ENCODE measurements around the gene PTPN6. TPM values are rescaled to one million over a fixed set of nuclear protein-coding genes. Genes with fewer than 3 reads are reported as not detected.

PTPN6 gene
- total and polyA plus RNA-seq, 2 of the 13 experiments (the other 11 are each of a cell fraction or from before 2014, with no cell fraction given): 10.5 to 10.6 TPM

- TF ChIP-seq ZNF768 (CRISPR knock-in tag; IDR thresholded peaks at IDR 0.05) (no peak), MIXL1 (CRISPR knock-in tag; IDR thresholded peaks at IDR 0.05) (no peak), MTF1 (CRISPR knock-in tag; IDR thresholded peaks at IDR 0.05) (no peak), GABPB1 (CRISPR knock-in tag; IDR thresholded peaks at IDR 0.05) (peak; percentile 72), GATAD1 (CRISPR knock-in tag; IDR thresholded peaks at IDR 0.05) (no peak; the same call in 1 of the 2 replicates), ZNF572 (CRISPR knock-in tag; IDR thresholded peaks at IDR 0.05) (no peak), CBX5 (CRISPR knock-in tag; IDR thresholded peaks at IDR 0.05; ENCODE audit: borderline replicate concordance) (no peak), RELA (CRISPR knock-in tag; IDR thresholded peaks at IDR 0.05) (no peak), ZNF253 (CRISPR knock-in tag; IDR thresholded peaks at IDR 0.05; ENCODE audit: borderline replicate concordance) (no peak), MAFF (IDR thresholded peaks at IDR 0.05; ENCODE audit: low read depth, low read length) (peak; percentile 84), MED13 (CRISPR knock-in tag; IDR thresholded peaks at IDR 0.05) (no peak), PAXIP1 (CRISPR knock-in tag; conservative IDR thresholded peaks at IDR 0.05) (no peak), ZNF749 (CRISPR knock-in tag; IDR thresholded peaks at IDR 0.05; ENCODE audit: borderline replicate concordance) (no peak), ZNF263 (CRISPR knock-in tag; IDR thresholded peaks at IDR 0.05) (peak; percentile 99), CBX1 (IDR thresholded peaks at IDR 0.05; ENCODE audit: low read depth) (peak; percentile 42), ZBTB38 (CRISPR knock-in tag; IDR thresholded peaks at IDR 0.05) (no peak), ZNF615 (CRISPR knock-in tag; IDR thresholded peaks at IDR 0.05; ENCODE audit: borderline replicate concordance) (no peak), ZSCAN12 (CRISPR knock-in tag; IDR thresholded peaks at IDR 0.05) (no peak), ZSCAN31 (CRISPR knock-in tag; IDR thresholded peaks at IDR 0.05; ENCODE audit: low read depth) (0 out of 2 replicates have a peak, but pooled peaks have one; percentile 30), TGIF2 (CRISPR knock-in tag; IDR thresholded peaks at IDR 0.05) (0 out of 2 replicates have a peak, but pooled peaks have one; percentile 28), ZNF34 (CRISPR knock-in tag; IDR thresholded peaks at IDR 0.05; ENCODE audit: borderline replicate concordance) (no peak), CHCHD3 (CRISPR knock-in tag; IDR thresholded peaks at IDR 0.05) (no peak), JDP2 (CRISPR knock-in tag; IDR thresholded peaks at IDR 0.05; ENCODE audit: borderline replicate concordance) (no peak)
- TF ChIP-seq, protein P1, sequence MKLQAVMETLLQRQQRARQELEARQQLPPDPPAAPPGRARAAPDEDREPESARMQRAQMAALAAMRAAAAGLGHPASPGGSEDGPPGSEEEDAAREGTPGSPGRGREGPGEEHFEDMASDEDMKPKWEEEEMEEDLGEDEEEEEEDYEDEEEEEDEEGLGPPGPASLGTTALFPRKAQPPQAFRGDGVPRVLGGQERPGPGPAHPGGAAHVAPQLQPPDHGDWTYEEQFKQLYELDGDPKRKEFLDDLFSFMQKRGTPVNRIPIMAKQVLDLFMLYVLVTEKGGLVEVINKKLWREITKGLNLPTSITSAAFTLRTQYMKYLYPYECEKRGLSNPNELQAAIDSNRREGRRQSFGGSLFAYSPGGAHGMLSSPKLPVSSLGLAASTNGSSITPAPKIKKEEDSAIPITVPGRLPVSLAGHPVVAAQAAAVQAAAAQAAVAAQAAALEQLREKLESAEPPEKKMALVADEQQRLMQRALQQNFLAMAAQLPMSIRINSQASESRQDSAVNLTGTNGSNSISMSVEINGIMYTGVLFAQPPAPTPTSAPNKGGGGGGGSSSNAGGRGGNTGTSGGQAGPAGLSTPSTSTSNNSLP (IDR thresholded peaks at IDR 0.05; ENCODE audit: low read depth, low read length): no peak
- TF ChIP-seq, protein P2, sequence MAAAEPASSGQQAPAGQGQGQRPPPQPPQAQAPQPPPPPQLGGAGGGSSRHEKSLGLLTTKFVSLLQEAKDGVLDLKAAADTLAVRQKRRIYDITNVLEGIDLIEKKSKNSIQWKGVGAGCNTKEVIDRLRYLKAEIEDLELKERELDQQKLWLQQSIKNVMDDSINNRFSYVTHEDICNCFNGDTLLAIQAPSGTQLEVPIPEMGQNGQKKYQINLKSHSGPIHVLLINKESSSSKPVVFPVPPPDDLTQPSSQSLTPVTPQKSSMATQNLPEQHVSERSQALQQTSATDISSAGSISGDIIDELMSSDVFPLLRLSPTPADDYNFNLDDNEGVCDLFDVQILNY (CRISPR knock-in tag; conservative IDR thresholded peaks at IDR 0.05): no peak
- TF ChIP-seq, protein P3, sequence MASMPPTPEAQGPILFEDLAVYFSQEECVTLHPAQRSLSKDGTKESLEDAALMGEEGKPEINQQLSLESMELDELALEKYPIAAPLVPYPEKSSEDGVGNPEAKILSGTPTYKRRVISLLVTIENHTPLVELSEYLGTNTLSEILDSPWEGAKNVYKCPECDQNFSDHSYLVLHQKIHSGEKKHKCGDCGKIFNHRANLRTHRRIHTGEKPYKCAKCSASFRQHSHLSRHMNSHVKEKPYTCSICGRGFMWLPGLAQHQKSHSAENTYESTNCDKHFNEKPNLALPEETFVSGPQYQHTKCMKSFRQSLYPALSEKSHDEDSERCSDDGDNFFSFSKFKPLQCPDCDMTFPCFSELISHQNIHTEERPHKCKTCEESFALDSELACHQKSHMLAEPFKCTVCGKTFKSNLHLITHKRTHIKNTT (CRISPR knock-in tag; IDR thresholded peaks at IDR 0.05): no peak
These were observed 10.6 kb downstream of the PTPN6 start (continued) for GRCh38 chr12:6961695-6962284.
